ENCODE data around the gene ETHE1. TPM values are rescaled to one million over a fixed set of nuclear protein-coding genes. Genes with fewer than 3 reads are reported as not detected.
"Not testable (repeated sequence)": the region's sequence is repeated elsewhere in the genome, so short reads cannot be mapped to it uniquely, and the experiment has no call there.

The ETHE1 gene
- total RNA-seq, 1 donor from 2014 or later, result 20.4 TPM

GRCh38 chr19:43525836-43526771 is 897 bp downstream of the ETHE1 start:
- DNase-seq (ENCODE audit: low spot score), result no peak

- DNase-seq (ENCODE audit: low spot score), result no peak
These were observed 1.8 kb downstream of the ETHE1 start for GRCh38 chr19:43524922-43525835.

GRCh38 chr19:43523696-43524095 is 3.3 kb downstream of the ETHE1 start:
- DNase-seq (ENCODE audit: low spot score), result not testable (repeated sequence)

- DNase-seq (ENCODE audit: low spot score), result no peak
These were observed 4.1 kb downstream of the ETHE1 start for GRCh38 chr19:43522929-43523328.

- DNase-seq (ENCODE audit: low spot score), result no peak
These were observed 7.4 kb downstream of the ETHE1 start for GRCh38 chr19:43519436-43520088.

GRCh38 chr19:43518051-43518450 is 8.9 kb downstream of the ETHE1 start:
- DNase-seq (ENCODE audit: low spot score), result no peak

GRCh38 chr19:43512399-43512798 is 14.6 kb downstream of the ETHE1 start:
- not testable (repeated sequence) for DNase-seq (ENCODE audit: low spot score)

- DNase-seq (ENCODE audit: low spot score), result no peak
These were observed 15.7 kb downstream of the ETHE1 start for GRCh38 chr19:43511324-43511723.

GRCh38 chr19:43510713-43511112 is 16.3 kb downstream of the ETHE1 start:
- no peak for DNase-seq (ENCODE audit: low spot score)

- no peak for DNase-seq (ENCODE audit: low spot score)
These were observed 19.1 kb downstream of the ETHE1 start for GRCh38 chr19:43507880-43508279.

- DNase-seq (ENCODE audit: low spot score), result no peak
These were observed 20.4 kb downstream of the ETHE1 start for GRCh38 chr19:43506629-43507028.

GRCh38 chr19:43505941-43506340 is 21.1 kb downstream of the ETHE1 start:
- DNase-seq (ENCODE audit: low spot score), result no peak

- DNase-seq (ENCODE audit: low spot score), result no peak
These were observed 21.9 kb downstream of the ETHE1 start for GRCh38 chr19:43505186-43505456.

GRCh38 chr19:43504426-43505185 is 22.4 kb downstream of the ETHE1 start, which contains the start of gene PHLDB3:
Gene PHLDB3 (minus strand): TSS chr19:43504746. CDS start chr19:43504118, 628 bp downstream.
- DNase-seq (ENCODE audit: low spot score), result no peak

GRCh38 chr19:43503501-43504425 is 23.2 kb downstream of the ETHE1 start:
- DNase-seq (ENCODE audit: low spot score), result peak; percentile 96

- DNase-seq (ENCODE audit: low spot score), result no peak
These were observed 24.5 kb downstream of the ETHE1 start for GRCh38 chr19:43502419-43502976.

GRCh38 chr19:43501661-43502418 is 25.2 kb downstream of the ETHE1 start:
- no peak for DNase-seq (ENCODE audit: low spot score)

GRCh38 chr19:43499042-43499441 is 28.0 kb downstream of the ETHE1 start:
- no peak for DNase-seq (ENCODE audit: low spot score)
